PC-9 (cell line): ENCODE measurements around the gene MEF2B. TPM values are rescaled to one million over a fixed set of nuclear protein-coding genes. Genes with fewer than 3 reads are reported as not detected.

ENCODE experiments used
- BruUV-seq: library from RNA; stranded (reverse); fragments of 400-500 nt; replicated peaks from 2 replicates; lab custom pipeline; 2021; lab: Mats Ljungman, UMichigan
- CTCF ChIA-PET: fragments of 300-600 bp; sonication (Branson Sonifier 250); formaldehyde crosslinking; loops from one replicate; lab custom pipeline; 2022; ENCODE audit warnings: antibody characterized with exemption; lab: Charles Lee
- POLR2A ChIA-PET: fragments of 300-600 bp; sonication (Branson Sonifier 250); formaldehyde crosslinking; loops from one replicate; lab custom pipeline; 2022; ENCODE audit warnings: antibody characterized with exemption; ENCODE audit not compliant: unreplicated experiment; lab: Charles Lee
- DNase-seq, 2 experiments: peaks; one replicate each; pipeline versions ENCODE4 v3.0.0 to v3.0.0-alpha.2; 2015 to 2022; ENCODE audit warnings: mixed read lengths in 1 of 2
- H2AFZ ChIP-seq: fragments of 200-600 bp; sonication (generic); 2 replicates; pipeline ENCODE4 v1.8.1; 2017; ENCODE audit warnings: antibody characterized with exemption
- H3F3A ChIP-seq: fragments of 200-600 bp; sonication (generic); 2 replicates; pipeline ENCODE4 v1.8.1; 2017; ENCODE audit warnings: antibody characterized with exemption, mild to moderate bottlenecking, low read depth; ENCODE audit not compliant: insufficient read depth
- H3K27ac ChIP-seq: fragments of 200-600 bp; sonication (generic); 2 replicates; pipeline ENCODE4 v1.6.1; 2016; ENCODE audit warnings: mixed run types
- H3K27me3 ChIP-seq: fragments of 200-600 bp; sonication (generic); 2 replicates; pipeline ENCODE4 v1.6.1; 2016; ENCODE audit warnings: low read depth, mixed run types; ENCODE audit not compliant: insufficient read depth
- H3K36me3 ChIP-seq: fragments of 200-600 bp; sonication (generic); 2 replicates; pipeline ENCODE4 v1.6.1; 2016; ENCODE audit warnings: low read depth, mixed run types
- H3K4me1 ChIP-seq: fragments of 200-600 bp; sonication (generic); replicated peaks from 2 replicates; pipeline ENCODE4 v1.6.1; 2016; ENCODE audit warnings: mixed run types; ENCODE audit not compliant: insufficient read depth
- H3K4me2 ChIP-seq: fragments of 200-600 bp; sonication (generic); 2 replicates; pipeline ENCODE4 v1.6.1; 2017; ENCODE audit warnings: mixed run types
- H3K4me3 ChIP-seq: fragments of 200-600 bp; sonication (generic); 2 replicates; pipeline ENCODE4 v1.6.1; 2016; ENCODE audit warnings: mixed run types
- H3K79me2 ChIP-seq: fragments of 200-600 bp; sonication (generic); 2 replicates; pipeline ENCODE4 v1.6.1; 2017; ENCODE audit warnings: low read depth, mixed run types
- H3K9me2 ChIP-seq: fragments of 200-600 bp; sonication (generic); 2 replicates; pipeline ENCODE4 v1.8.1; 2017; ENCODE audit warnings: mild to moderate bottlenecking; ENCODE audit not compliant: insufficient read depth
- H3K9me3 ChIP-seq: fragments of 200-600 bp; sonication (generic); 2 replicates; pipeline ENCODE4 v1.8.1; 2016; ENCODE audit warnings: low read depth; ENCODE audit not compliant: insufficient read depth
- H4K20me1 ChIP-seq: fragments of 200-600 bp; sonication (generic); 2 replicates; pipeline ENCODE4 v1.8.1; 2017; ENCODE audit not compliant: insufficient read depth
- CTCF ChIP-seq: fragments of 200-600 bp; sonication (generic); conservative IDR thresholded peaks from 2 replicates; pipeline ENCODE4 v1.6.1; 2017; ENCODE audit warnings: mixed run types, antibody characterized with exemption, mild to moderate bottlenecking, moderate library complexity
- EZH2 ChIP-seq: fragments of 200-600 bp; sonication (generic); IDR thresholded peaks from 2 replicates; pipeline ENCODE4 v1.8.0; 2017; ENCODE audit warnings: antibody characterized with exemption, low read depth
- intact Hi-C: fragments of 100-400 bp; cut with micrococcal nuclease; formaldehyde crosslinking; loops from one replicate; pipeline ENCODE4 v1.10.0; 2022; ENCODE audit not compliant: unreplicated experiment
- total RNA-seq: library from RNA; stranded (reverse); gene quantifications from 2 replicates; pipeline ENCODE4 v1.2.3, GENCODE V29; 2021

The MEF2B gene
- total RNA-seq, 1 experiment from 2014 or later = 1.8 TPM

GRCh38 chr19:19122902-19123301 lies 47.2 kb downstream of the MEF2B start:
- ChIA-PET CTCF (interaction anchor here (0.7 kb wide), 1 partner anchor 11 kb away, joined by 4 read pairs; no protein-coding TSS in a partner anchor), POLR2A (interaction anchor here (0.6 kb wide), 1 partner anchor 52 kb away, joined by 14 read pairs; no protein-coding TSS in a partner anchor)
- Histone ChIP-seq H4K20me1 (peaks cover 1% of the 10 kb centered on the region; the same call in 1 of the 2 replicates), H3K27me3 (no peaks in the 10 kb centered on the region), H3K4me3 (no peak overlapping the region), H3K9me3 (peaks cover 3% of the 10 kb centered on the region; the same call in 1 of the 2 replicates), H3K79me2 (no peaks in the 10 kb centered on the region), H3K9me2 (no peaks in the 10 kb centered on the region), H3F3A (peaks cover 5% of the 10 kb centered on the region; the same call in 1 of the 2 replicates), H2AFZ (no peak overlapping the region), H3K36me3 (0 out of 2 replicates have a peak, but pooled peaks cover 10% of the 10 kb centered on the region), H3K27ac (no peak overlapping the region), H3K4me1 (no peaks in the 10 kb centered on the region), H3K4me2 (no peak overlapping the region)
- TF ChIP-seq CTCF (no peak), EZH2 (no peak)
- no peak for DNase-seq
- intact Hi-C loops = no loop called here
- BruUV-seq = no TSS peak

- Histone ChIP-seq H3K27ac (no peak overlapping the region), H3K36me3 (0 out of 2 replicates have a peak, but pooled peaks cover 10% of the 10 kb centered on the region), H3K9me2 (no peaks in the 10 kb centered on the region), H4K20me1 (no peaks in the 10 kb centered on the region), H2AFZ (no peak overlapping the region), H3K4me1 (no peaks in the 10 kb centered on the region), H3K4me2 (no peak overlapping the region), H3F3A (peaks cover 12% of the 10 kb centered on the region), H3K79me2 (no peaks in the 10 kb centered on the region), H3K27me3 (no peaks in the 10 kb centered on the region), H3K9me3 (peaks cover 3% of the 10 kb centered on the region; the same call in 1 of the 2 replicates), H3K4me3 (no peak overlapping the region)
- ChIA-PET CTCF (no interaction called here), POLR2A (no interaction called here)
- TF ChIP-seq CTCF = no peak
- no peak for TF ChIP-seq EZH2
- intact Hi-C loops = no loop called here
- BruUV-seq = no TSS peak
- DNase-seq = no peak
Observed at GRCh38 chr19:19121371-19121770, 48.7 kb downstream of the MEF2B start.

- no TSS peak for BruUV-seq
- Histone ChIP-seq H3K27me3 (no peaks in the 10 kb centered on the region), H3K9me2 (no peaks in the 10 kb centered on the region), H4K20me1 (no peaks in the 10 kb centered on the region), H3K36me3 (0 out of 2 replicates have a peak, but pooled peaks cover 10% of the 10 kb centered on the region), H3K4me3 (no peak overlapping the region), H3K4me2 (no peak overlapping the region), H3K4me1 (no peaks in the 10 kb centered on the region), H3F3A (peaks cover 15% of the 10 kb centered on the region), H3K9me3 (peaks cover 3% of the 10 kb centered on the region; the same call in 1 of the 2 replicates), H2AFZ (no peak overlapping the region), H3K27ac (no peak overlapping the region), H3K79me2 (no peaks in the 10 kb centered on the region)
- CTCF ChIA-PET = no interaction called here
- POLR2A ChIA-PET = no interaction called here
- peak in 1 of 2 experiments; percentile 50 for DNase-seq
- intact Hi-C loops = no loop called here
- TF ChIP-seq EZH2 = no peak
- no peak for TF ChIP-seq CTCF
Observed at GRCh38 chr19:19120308-19121231, 49.5 kb downstream of the MEF2B start.
